ENCODE results near the gene CUL3.

CUL3 gene

GRCh38 chr2:224507789-224508188 lies 77.4 kb downstream of the CUL3 start:
- no peak for ATAC-seq

GRCh38 chr2:224506494-224506893 lies 78.7 kb downstream of the CUL3 start:
- TF ChIP-seq ZC3H10 (CRISPR knock-in tag; IDR thresholded peaks at IDR 0.05) (no peak), POU6F1 (CRISPR knock-in tag; IDR thresholded peaks at IDR 0.05; ENCODE audit: borderline replicate concordance, low read depth) (no peak), ZNF70 (CRISPR knock-in tag; IDR thresholded peaks at IDR 0.05) (no peak), TOX (CRISPR knock-in tag; IDR thresholded peaks at IDR 0.05; ENCODE audit: borderline replicate concordance) (no peak), PPARA (CRISPR knock-in tag; IDR thresholded peaks at IDR 0.05; ENCODE audit: borderline replicate concordance) (no peak), GLIS3 (CRISPR knock-in tag; IDR thresholded peaks at IDR 0.05) (no peak), ARNTL (CRISPR knock-in tag; IDR thresholded peaks at IDR 0.05; ENCODE audit: borderline replicate concordance, low read depth) (no peak), PATZ1 (CRISPR knock-in tag; IDR thresholded peaks at IDR 0.05; ENCODE audit: borderline replicate concordance) (no peak), ZNF565 (CRISPR knock-in tag; conservative IDR thresholded peaks at IDR 0.05; ENCODE audit: low read depth) (no peak), ZFP30 (CRISPR knock-in tag; IDR thresholded peaks at IDR 0.05) (no peak), ZFP3 (CRISPR knock-in tag; IDR thresholded peaks at IDR 0.05) (no peak), ESRRG (CRISPR knock-in tag; IDR thresholded peaks at IDR 0.05) (no peak), CSDC2 (CRISPR knock-in tag; IDR thresholded peaks at IDR 0.05) (no peak), SNAI2 (CRISPR knock-in tag; IDR thresholded peaks at IDR 0.05) (no peak), ISL1 (CRISPR knock-in tag; IDR thresholded peaks at IDR 0.05) (no peak)
- ATAC-seq: no peak

More at GRCh38 chr2:224507789-224508188, 77.4 kb downstream of the CUL3 start:
- TF ChIP-seq BACH2 (CRISPR knock-in tag; IDR thresholded peaks at IDR 0.05; ENCODE audit: borderline replicate concordance) (no peak), ZNF70 (CRISPR knock-in tag; IDR thresholded peaks at IDR 0.05) (no peak), CREB5 (CRISPR knock-in tag; IDR thresholded peaks at IDR 0.05; ENCODE audit: low read depth) (no peak), PATZ1 (CRISPR knock-in tag; IDR thresholded peaks at IDR 0.05; ENCODE audit: borderline replicate concordance) (no peak), ISL1 (CRISPR knock-in tag; IDR thresholded peaks at IDR 0.05) (no peak), GLIS3 (CRISPR knock-in tag; IDR thresholded peaks at IDR 0.05) (no peak), CSDC2 (CRISPR knock-in tag; IDR thresholded peaks at IDR 0.05) (no peak), TCF4 (CRISPR knock-in tag; IDR thresholded peaks at IDR 0.05; ENCODE audit: borderline replicate concordance) (no peak), ARNTL (CRISPR knock-in tag; IDR thresholded peaks at IDR 0.05; ENCODE audit: borderline replicate concordance, low read depth) (no peak), ZNF565 (CRISPR knock-in tag; conservative IDR thresholded peaks at IDR 0.05; ENCODE audit: low read depth) (no peak), ZFP3 (CRISPR knock-in tag; IDR thresholded peaks at IDR 0.05) (no peak), ZNF8 (CRISPR knock-in tag; IDR thresholded peaks at IDR 0.05) (no peak), CSRNP3 (CRISPR knock-in tag; IDR thresholded peaks at IDR 0.05) (no peak), OSR1 (CRISPR knock-in tag; IDR thresholded peaks at IDR 0.05) (no peak)

- ATAC-seq: no peak
- TF ChIP-seq ZNF565 (CRISPR knock-in tag; conservative IDR thresholded peaks at IDR 0.05; ENCODE audit: low read depth) (no peak), ZNF8 (CRISPR knock-in tag; IDR thresholded peaks at IDR 0.05) (no peak), ZFP3 (CRISPR knock-in tag; IDR thresholded peaks at IDR 0.05) (no peak), PPARA (CRISPR knock-in tag; IDR thresholded peaks at IDR 0.05; ENCODE audit: borderline replicate concordance) (no peak), CSRNP3 (CRISPR knock-in tag; IDR thresholded peaks at IDR 0.05) (no peak), POU6F1 (CRISPR knock-in tag; IDR thresholded peaks at IDR 0.05; ENCODE audit: borderline replicate concordance, low read depth) (no peak), ISL1 (CRISPR knock-in tag; IDR thresholded peaks at IDR 0.05) (no peak), PATZ1 (CRISPR knock-in tag; IDR thresholded peaks at IDR 0.05; ENCODE audit: borderline replicate concordance) (no peak), ZFP30 (CRISPR knock-in tag; IDR thresholded peaks at IDR 0.05) (no peak), ZNF70 (CRISPR knock-in tag; IDR thresholded peaks at IDR 0.05) (no peak), ZC3H10 (CRISPR knock-in tag; IDR thresholded peaks at IDR 0.05) (no peak)
Measured at GRCh38 chr2:224498991-224499390, 86.2 kb downstream of the CUL3 start.

All from SK-N-SH treated with all-trans-retinoic acid at 6 μM for 48 hours (cell line).